ENCODE results near the gene ZRANB3. TPM values are rescaled to one million over a fixed set of nuclear protein-coding genes. Genes with fewer than 3 reads are reported as not detected.

The ZRANB3 gene
- total and polyA plus RNA-seq, 10 of the 15 experiments (the other 5 are each of a cell fraction or from before 2014, with no cell fraction given) = 5.6 to 11.4 (median 9.9) TPM

GRCh38 chr2:135473567-135473966, 57.5 kb downstream of the ZRANB3 start:
- Histone ChIP-seq H3K9ac (ENCODE audit: control insufficient read depth, insufficient read depth, low read length) (no peak overlapping the region), H3K9me3 (replicated peaks; ENCODE audit: control insufficient read depth, insufficient read depth, low read length) (no peaks in the 10 kb centered on the region), H3K27me3 (replicated peaks in 1 of 2; ENCODE audit: control insufficient read depth in 2 of 2, insufficient read depth in 2 of 2, low read length in 1 of 2) (no peaks in the 10 kb centered on the region), H3K27ac (ENCODE audit: control insufficient read depth, insufficient read depth) (no peak overlapping the region), H4K20me1 (ENCODE audit: control insufficient read depth, insufficient read depth) (no peaks in the 10 kb centered on the region), H3K79me2 (ENCODE audit: control insufficient read depth, insufficient read depth, low read length) (no peaks in the 10 kb centered on the region), H3K36me3 (ENCODE audit: control insufficient read depth in 2 of 2, insufficient read depth in 2 of 2, low read length in 1 of 2) (no peaks in the 10 kb centered on the region), H2AFZ (ENCODE audit: control insufficient read depth, low read depth, low read length) (no peak overlapping the region), H3K4me3 (no peak overlapping the region), H3K4me2 (ENCODE audit: control insufficient read depth, insufficient read depth) (no peak overlapping the region), H3K4me1 (ENCODE audit: control insufficient read depth, insufficient read depth, low read length) (no peaks in the 10 kb centered on the region)
- ATAC-seq = peak; percentile 86
- RAD21 ChIA-PET (ENCODE audit: unreplicated experiment) = interaction anchor here (0.6 to 4.8 kb wide), 12 partner anchors 12 to 1325 kb away, joined by 3 to 64 read pairs (median 4); no protein-coding TSS in a partner anchor
- intact Hi-C loops (cut with micrococcal nuclease; ENCODE audit: unreplicated experiment) (loop anchor here (1.0 to 10.0 kb wide), 3 partner anchors 111 to 324 kb away; no protein-coding TSS in a partner anchor), in situ Hi-C loops (cut with MboI) (loop anchor here (5.0 kb wide), 1 partner anchor 239 kb away; no protein-coding TSS in a partner anchor)
- peak; percentile 5 for DNase-seq (ENCODE audit: low read depth, low spot score)
- no peak for TF ChIP-seq FOXM1 (IDR thresholded peaks at IDR 0.05; ENCODE audit: low read depth, low read length)
- peak; percentile 86 for TF ChIP-seq SMC3 (IDR thresholded peaks at IDR 0.05; ENCODE audit: borderline replicate concordance, low read length)
- peak; percentile 85 for TF ChIP-seq RAD21 (IDR thresholded peaks at IDR 0.05; ENCODE audit: insufficient read depth, low read depth, low read length)
- TF ChIP-seq CTCF (IDR thresholded peaks at IDR 0.05 in 2 of 3, conservative IDR thresholded peaks at IDR 0.05 in 1 of 3; ENCODE audit: control insufficient read depth in 2 of 3, extremely low read depth in 1 of 3, insufficient read depth in 1 of 3, low read depth in 3 of 3, low read length in 3 of 3) = peak; percentile 52 to 76 (median 62)
- peak; percentile 71; the same call in 1 of the 2 replicates for TF ChIP-seq YY1 (IDR thresholded peaks at IDR 0.05; ENCODE audit: low read depth, low read length)
- no TSS peak for BruUV-seq (replicated peaks)
- POLR2A ChIA-PET = interaction anchor here (0.6 kb wide), 1 partner anchor 1190 kb away, joined by 9 read pairs; no protein-coding TSS in a partner anchor
- 46% methylated on average over 2 of the region's 2 CpGs for WGBS (ENCODE audit: insufficient coverage, insufficient replicate concordance, low lambda C conversion rate, missing lambda C conversion rate)
- CTCF ChIA-PET = interaction anchor here (0.6 to 6.8 kb wide), 19 partner anchors 9 to 911 kb away, joined by 3 to 102 read pairs (median 4); no protein-coding TSS in a partner anchor
- SMC1A ChIA-PET (ENCODE audit: uncharacterized antibody, unreplicated experiment) = interaction anchor here (0.7 to 5.6 kb wide), 14 partner anchors 23 to 485 kb away, joined by 3 to 66 read pairs (median 3); no protein-coding TSS in a partner anchor
- FAIRE-seq = no peak

All from GM12878 (cell line).